Lower lobe of right lung (tissue), 2 donors: ENCODE data around the gene HOXA6. TPM values are rescaled to one million over a fixed set of nuclear protein-coding genes. Genes with fewer than 3 reads are reported as not detected.

Experiments
- ATAC-seq, 2 donors: fragments of 200-7000 bp; cut with Tn5 transposase; one replicate each; pipeline ENCODE4 v1.9.1; 2020 to 2022; ENCODE audit warnings: mild to moderate bottlenecking in 2 of 2, moderate library complexity in 2 of 2
- DNase-seq: peaks from one replicate; pipeline ENCODE4 v3.0.0-alpha.2; 2020
- H3K27ac ChIP-seq: fragments of 200-600 bp; one replicate; pipeline ENCODE4 v1.8.0; 2022
- H3K27me3 ChIP-seq: fragments of 200-600 bp; one replicate; pipeline ENCODE4 v1.8.0; 2022; ENCODE audit warnings: low read depth
- H3K36me3 ChIP-seq: fragments of 200-600 bp; one replicate; pipeline ENCODE4 v1.8.0; 2022; ENCODE audit warnings: mild to moderate bottlenecking
- H3K4me1 ChIP-seq: fragments of 200-600 bp; one replicate; pipeline ENCODE4 v1.8.0; 2022
- H3K4me3 ChIP-seq: fragments of 200-600 bp; one replicate; pipeline ENCODE4 v1.8.0; 2022; ENCODE audit warnings: mild to moderate bottlenecking
- H3K9me3 ChIP-seq: fragments of 200-600 bp; one replicate; pipeline ENCODE4 v1.8.0; 2022
- CTCF ChIP-seq: fragments of 200-600 bp; IDR thresholded peaks from one replicate; pipeline ENCODE4 v1.8.0; 2022; ENCODE audit warnings: antibody characterized with exemption, mild to moderate bottlenecking
- intact Hi-C: fragments of 100-400 bp; cut with DNase I; formaldehyde crosslinking; loops from one replicate; pipeline ENCODE4 v1.11.0; 2022
- total RNA-seq: library from RNA; stranded (reverse); fragmentation: NEBNext Ultra II Directional; extraction: Animal tissue kit (Norgen Biotek cat#: 25700); gene quantifications from one replicate; pipeline ENCODE4 v1.2.1, GENCODE V29; 2021
- donor health status: DM: no; HTN: yes; CAD: no; lungs with severe emphysema.

The HOXA6 gene
- total RNA-seq, 1 donor from 2014 or later, result 4.6 TPM

GRCh38 chr7:27182861-27183681 is 35.5 kb upstream of the HOXA6 start:
- H3K27me3 ChIP-seq, result peaks cover 99% of the 10 kb centered on the region
- H3K4me1 ChIP-seq, result peaks cover 41% of the 10 kb centered on the region
- H3K36me3 ChIP-seq, result no peaks in the 10 kb centered on the region
- no peak for ATAC-seq
- no peak for TF ChIP-seq CTCF
- no peak overlapping the region for H3K27ac ChIP-seq
- peak; percentile 31 for DNase-seq
- no peak overlapping the region for H3K4me3 ChIP-seq
- intact Hi-C loops, result no loop called here
- H3K9me3 ChIP-seq, result no peaks in the 10 kb centered on the region

- Histone ChIP-seq H3K4me3 (no peak overlapping the region), H3K27me3 (peaks cover 99% of the 10 kb centered on the region), H3K36me3 (no peaks in the 10 kb centered on the region), H3K4me1 (peaks cover 36% of the 10 kb centered on the region), H3K9me3 (no peaks in the 10 kb centered on the region), H3K27ac (no peak overlapping the region)
- intact Hi-C loops, result no loop called here
- ATAC-seq, result no peak
- TF ChIP-seq CTCF, result no peak
- no peak for DNase-seq
Measured at GRCh38 chr7:27182285-27182841, 34.8 kb upstream of the HOXA6 start.

- TF ChIP-seq CTCF, result no peak
- Histone ChIP-seq H3K9me3 (no peaks in the 10 kb centered on the region), H3K4me3 (no peak overlapping the region), H3K36me3 (no peaks in the 10 kb centered on the region), H3K4me1 (peaks cover 36% of the 10 kb centered on the region), H3K27me3 (peaks cover 99% of the 10 kb centered on the region), H3K27ac (no peak overlapping the region)
- DNase-seq (no peak), ATAC-seq (no peak)
- intact Hi-C loops, result no loop called here
Measured at GRCh38 chr7:27181795-27182275, 34.3 kb upstream of the HOXA6 start.

- H3K36me3 ChIP-seq, result no peaks in the 10 kb centered on the region
- peaks cover 34% of the 10 kb centered on the region for H3K4me1 ChIP-seq
- H3K27ac ChIP-seq, result no peak overlapping the region
- intact Hi-C loops, result no loop called here
- no peak for TF ChIP-seq CTCF
- ATAC-seq (no peak), DNase-seq (no peak)
- H3K27me3 ChIP-seq, result peaks cover 99% of the 10 kb centered on the region
- H3K4me3 ChIP-seq, result no peak overlapping the region
- no peaks in the 10 kb centered on the region for H3K9me3 ChIP-seq
Measured at GRCh38 chr7:27180431-27181420, 33.2 kb upstream of the HOXA6 start.
